Activated CD4-positive, alpha-beta T cell treated with anti-CD3 and anti-CD28 coated beads, Interleukin-2, Interleukin-6, amounts not matched to agents 100 ng/mL and 50 ng/mL, durations not matched to agents 16 hours and 8 hours (primary cell): ENCODE measurements around the gene PSMG3.

Source experiments
- DNase-seq: peaks from one replicate; pipeline ENCODE4 v3.0.0-alpha.2; 2020

PSMG3 gene

DNA sequence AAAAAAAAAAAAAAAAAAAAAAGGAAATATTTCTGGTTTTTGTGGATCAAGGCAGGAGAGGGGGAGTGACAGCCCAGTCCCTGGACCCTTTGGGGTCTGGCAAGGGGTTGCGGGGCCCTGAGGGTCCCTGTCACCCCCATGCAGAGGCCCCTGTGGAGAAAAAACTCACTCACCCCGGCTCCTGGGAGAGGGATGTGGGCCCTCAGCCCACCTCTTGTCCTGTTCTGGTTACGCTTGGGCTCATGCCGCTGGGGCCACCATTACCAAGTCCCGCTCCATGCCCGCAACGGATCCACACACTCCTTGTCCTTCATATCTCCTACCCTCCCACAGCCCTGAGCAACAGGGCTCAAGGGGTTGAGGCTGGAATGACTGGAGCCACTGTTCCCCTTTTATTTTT lies 12.8 kb downstream of the PSMG3 start:
- DNase-seq: no peak

DNA sequence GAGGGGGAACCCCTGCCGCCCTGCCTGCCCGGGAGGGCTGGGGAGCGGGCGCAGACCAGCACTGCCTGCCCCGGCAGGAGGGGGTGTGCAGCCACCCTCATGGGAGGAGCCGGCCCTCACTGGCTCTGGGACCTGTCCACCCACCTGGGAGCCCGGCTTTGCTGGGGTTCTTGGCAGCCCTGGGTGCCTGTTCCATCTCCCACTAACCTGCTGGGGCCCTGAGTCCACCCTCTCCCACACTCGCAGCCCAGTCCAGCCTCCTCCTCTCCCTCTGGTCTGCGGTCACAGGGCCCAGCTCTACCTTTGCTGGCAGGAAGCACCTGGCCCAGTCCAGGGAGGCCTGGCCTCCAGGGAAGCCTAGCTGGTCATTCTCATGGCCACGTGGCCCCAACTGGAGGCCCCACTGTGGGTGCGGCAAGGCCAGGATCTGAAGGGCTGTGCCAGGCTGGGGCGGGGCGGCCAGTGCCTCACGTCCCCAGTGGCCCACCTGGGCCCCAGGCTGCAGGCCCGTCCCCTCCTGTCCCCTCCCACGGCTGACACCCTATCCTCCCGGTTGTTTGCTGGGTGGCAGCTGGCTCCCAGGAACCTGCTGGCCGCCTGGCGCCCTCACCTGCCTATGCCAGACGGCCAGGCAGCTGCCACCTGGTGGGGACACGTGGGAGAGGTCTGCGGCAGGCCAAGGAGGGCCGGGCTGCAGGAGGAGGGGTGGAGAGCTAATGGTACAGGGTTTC lies 13.9 kb downstream of the PSMG3 start, which contains the start of gene TMEM184A:
TSS of gene TMEM184A (minus strand) at position 393 of the 731 bp plus-strand sequence. CDS start 721 bp downstream, outside the sequence.
- DNase-seq: peak; percentile 50

DNA sequence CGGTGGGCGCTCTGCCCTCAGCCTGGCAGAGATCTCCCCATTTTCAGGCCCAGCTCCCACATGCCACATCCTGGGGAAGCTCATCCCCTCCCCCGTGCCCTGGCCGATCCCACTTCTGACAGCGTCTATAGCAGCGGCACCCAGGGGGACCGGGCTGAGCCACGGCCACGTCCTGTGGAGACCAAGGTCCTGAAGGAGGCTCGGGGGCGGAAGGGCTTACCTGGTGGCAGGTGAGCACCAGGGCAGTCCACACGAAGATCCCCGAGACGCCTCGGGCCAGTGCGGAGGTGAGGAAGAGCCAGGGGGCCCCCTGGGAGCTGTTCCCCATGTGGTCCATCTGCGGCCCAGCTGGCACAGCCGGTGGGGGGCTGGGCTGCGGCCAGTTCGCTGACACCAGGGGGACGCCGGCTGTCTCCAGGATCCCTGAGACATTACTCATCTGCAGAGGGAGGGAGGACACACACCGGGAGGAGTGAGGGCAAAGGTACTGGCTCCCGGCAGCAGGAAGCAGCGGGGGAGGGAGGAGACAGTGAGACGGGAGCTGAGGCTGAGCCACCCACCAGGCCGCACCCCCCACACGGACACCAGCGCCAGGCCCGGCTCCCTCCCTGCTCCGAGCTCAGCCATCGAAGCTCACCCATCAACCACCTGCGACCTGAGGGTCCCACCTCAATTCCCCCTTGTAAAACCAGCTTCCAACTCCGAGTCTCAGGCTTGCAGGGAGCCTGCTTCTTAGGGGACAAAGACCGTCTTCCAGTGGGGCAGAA lies 14.6 kb downstream of the PSMG3 start:
- no peak for DNase-seq

DNA sequence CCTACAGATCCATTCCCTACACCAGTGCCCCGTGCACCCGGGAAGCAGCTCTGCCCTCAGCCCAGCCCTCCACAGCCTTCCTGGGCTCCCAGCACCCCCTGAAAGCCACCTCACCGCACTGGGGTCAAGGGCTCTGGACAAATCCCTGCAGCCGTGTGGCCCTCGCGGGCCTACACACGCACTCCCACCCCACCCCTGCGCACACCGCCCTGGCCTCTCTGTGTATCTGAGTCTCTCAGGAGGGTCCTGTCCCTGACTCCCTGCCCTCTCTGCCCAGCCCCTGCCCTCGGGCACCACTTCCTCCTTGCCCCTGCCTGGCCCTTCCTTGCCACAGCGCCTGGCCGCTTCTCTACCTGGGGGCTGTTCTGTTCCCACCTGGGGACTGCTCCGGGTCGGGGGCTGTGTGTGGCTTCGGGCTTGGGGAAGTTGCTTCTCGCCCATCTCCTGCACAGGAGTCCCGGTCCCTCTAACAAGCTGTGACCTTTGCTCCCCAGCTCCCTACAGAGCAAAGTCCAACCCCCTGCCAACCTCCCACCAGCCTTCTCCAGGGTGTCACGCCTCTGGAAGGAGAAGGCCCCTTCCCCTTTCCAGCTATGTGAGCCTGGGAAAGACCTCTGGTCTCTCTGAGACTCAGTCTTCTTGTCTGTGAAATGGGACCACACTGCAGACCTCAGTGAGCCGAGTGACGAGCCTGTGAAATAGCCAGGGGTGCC lies 15.3 kb downstream of the PSMG3 start:
- no peak for DNase-seq

DNA sequence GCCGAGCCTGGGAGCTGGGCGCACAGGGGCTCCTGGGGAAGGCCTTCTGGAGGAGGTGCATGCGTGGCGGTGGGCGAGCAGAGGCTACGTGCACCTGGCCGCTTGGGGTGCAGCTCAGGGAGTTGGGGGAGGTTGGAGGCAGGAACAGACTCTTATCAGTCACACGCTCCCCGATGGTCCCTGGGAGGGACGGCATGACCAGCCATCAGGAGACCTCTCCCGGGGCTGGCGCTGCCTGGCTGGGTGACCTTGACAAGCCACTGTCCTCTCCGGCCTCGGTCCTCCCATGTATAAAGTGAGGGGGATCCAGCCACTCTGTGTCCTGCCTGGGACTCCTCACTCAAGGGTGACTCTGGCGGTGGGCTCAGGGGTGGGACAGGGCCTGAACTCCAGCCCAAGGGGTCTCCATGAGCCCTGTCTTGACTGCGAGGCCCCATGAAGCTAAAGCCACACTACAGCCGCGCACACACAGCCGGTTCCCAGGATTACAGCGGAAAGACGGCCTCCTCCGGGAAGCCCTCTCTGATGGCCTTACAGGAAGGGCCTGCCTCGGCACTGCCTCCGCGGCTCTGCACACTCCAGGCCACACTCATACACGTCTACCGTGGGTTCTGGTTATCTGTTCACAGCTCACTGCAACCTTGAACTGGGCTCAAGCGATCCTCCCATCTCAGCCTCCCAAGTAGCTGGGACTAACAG lies 16.2 kb downstream of the PSMG3 start:
- no peak for DNase-seq

DNA sequence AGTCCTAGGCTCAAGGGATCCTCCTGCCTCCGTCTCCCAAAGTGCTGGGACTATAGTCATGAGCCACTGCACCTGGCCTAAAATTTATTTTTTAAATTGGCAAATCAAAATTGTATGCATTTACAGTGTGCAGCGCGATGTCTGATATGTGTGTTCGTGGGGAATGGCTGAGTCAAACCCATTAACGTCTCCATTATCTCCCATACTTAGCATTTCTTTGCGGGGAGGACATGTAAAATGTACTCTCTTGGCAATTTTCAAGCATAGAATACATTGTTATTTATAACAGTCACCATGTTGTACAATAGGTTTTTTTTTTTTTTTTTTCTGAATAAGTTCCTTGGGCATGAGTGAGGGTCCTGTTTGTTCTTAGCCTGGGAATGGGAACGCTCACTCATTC lies 17.6 kb downstream of the PSMG3 start:
- no peak for DNase-seq

DNA sequence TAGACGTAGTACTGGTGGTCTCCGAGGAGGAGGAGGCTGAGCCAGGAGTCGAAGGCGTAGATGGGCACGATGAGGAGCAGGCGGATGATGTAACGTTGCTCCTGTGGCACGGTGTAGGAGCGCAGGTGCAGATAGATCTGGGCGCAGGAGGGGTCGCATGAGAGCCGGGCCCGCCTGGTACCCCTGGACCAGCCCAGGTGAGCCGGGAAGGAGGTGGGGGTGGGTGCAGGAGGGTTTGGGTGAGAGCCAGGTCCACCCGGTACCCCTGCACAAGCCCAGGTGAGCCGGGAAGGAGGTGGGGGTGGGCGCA lies 19.0 kb downstream of the PSMG3 start:
- no peak for DNase-seq

DNA sequence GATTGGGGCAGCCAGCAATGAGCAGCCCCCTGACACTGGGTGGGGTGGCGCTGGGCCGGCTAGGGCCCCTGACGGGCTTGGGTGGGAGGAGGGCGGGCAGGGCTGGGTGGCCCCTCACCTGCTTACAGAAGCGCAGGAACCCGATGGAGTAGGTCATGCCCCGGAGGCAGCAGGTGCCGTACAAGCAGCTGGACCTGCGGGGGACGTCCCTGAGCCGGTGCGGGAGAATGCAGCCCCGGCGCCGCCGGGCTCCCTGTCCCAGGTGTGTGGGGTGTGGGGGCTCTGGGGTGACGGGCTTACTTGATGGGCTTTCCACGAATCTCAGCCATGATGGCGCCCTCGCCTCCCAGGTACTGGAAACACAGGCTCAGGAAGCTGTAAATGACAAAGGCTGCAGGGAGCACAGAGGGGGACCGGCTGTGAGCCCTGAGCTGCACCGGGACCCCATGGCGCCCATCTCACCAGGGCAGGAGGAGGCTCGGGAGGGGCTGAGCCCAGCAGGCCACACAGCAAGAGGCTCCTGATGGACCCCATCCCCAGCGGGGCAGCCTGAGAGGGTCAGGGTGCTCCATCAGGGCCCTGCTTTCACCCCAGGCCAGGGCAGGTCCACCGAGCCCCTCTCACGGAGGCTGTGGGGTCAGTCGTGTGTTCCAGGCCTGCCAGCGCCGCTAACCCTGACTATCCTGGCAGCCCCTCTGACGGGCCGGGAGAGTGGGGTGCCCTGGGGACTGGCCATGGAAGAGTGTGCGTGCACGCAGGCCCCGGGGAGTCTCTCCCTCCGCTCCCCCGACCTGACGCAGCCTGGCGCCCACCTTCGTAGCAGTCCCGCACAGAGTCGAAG lies 19.6 kb downstream of the PSMG3 start:
- no peak for DNase-seq

DNA sequence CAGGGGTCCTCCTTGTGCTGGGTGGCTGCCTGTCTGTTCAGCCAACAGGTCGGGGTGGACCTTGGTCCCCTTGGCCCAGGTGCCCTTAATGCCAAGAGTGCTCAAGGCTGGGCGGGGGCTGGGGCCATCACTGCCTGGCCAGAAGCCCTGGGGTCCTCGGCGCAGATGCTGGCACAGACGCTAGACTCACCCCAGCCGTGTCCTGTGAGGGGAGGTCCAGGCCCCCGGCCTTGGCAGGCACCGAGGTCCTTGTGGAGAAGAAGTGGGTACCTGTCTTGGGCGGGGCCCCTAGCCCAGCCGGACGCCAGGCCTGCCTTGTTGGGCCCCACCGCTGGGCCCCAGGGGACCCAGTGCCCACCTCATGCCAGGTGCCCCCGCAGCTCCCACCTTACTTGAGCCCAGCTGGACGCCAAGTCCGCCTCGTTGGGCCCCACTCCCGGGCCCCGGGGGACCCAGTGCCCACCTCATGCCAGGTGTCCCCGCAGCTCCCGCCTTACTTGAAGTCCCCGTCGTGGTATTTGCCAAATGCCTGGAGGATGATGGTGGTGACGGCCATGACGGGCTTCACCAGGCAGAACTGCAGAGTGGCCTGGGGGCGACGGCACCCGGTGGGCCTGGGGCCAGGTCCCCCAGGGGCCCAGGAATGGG lies 20.4 kb downstream of the PSMG3 start:
- no peak for DNase-seq

DNA sequence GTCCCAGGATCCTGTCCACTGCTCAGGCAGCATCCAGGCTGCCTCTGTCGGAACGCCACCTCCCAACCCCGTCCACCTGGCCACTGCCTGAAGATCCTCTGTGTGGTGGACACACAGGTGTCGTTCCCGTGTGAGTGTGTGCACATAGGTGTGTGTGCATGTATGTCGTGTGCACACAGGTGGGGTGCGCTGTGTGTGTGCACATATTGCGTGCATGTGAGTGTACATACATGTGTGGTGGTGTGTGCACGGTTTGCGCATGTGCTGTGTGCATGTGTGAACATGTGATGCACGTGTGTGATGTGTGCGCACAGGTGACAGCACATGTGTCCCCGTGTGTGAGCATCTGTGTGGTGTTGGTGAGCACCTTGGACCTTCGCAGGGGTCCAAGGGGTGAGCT lies 20.9 kb downstream of the PSMG3 start:
- no peak for DNase-seq

DNA sequence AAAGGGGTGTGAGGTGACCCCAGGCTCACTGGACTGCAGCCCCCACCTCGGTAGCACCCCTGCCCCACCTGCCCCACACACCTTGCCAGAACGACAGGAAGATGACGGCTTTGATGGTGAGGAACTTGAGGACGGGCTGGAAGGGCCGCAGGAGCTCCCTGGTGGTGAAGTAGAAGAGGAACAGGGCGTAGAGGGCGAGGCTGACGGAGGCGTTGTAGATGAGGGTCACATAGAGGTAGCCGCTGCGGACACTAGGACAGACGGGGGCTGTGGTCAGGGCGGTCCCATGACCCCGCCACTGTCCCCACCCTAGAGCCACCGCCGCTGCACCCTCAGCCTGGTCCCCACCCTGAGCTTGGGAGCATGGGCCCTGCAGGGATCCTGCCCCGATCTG lies 21.4 kb downstream of the PSMG3 start:
- no peak for DNase-seq

DNA sequence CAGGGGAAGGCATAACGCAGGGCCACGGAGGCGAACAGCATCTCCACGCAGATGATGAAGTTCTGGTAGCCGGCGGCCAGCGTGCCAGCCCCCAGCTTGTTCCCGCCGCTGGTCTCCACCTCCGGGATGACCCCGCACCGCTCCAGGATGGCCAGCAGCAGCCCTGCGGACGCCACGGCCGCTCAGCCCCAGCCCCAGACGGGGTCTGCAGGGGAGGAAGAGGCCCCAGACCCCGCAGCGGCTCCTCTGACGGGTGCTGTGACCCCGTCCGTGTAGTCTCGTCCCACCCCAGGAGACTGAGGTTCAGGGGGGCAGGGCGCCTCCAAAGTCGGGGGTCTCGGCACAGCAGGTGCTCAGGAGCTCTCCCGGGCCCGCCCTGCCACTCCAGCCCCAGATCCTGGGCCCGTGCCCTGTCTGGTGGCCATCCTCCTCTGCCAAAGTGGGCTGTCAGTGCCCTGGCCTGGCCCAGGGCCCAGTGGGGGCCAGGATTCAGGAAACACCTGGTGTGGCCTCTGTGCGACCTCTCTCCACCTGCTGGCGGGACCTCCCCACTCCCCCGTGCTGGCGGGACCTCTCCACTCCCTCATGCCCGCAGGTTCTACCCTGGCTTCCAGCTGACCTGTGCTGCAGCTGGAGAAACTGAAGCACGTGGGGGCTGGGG lies 21.9 kb downstream of the PSMG3 start:
- no peak for DNase-seq

DNA sequence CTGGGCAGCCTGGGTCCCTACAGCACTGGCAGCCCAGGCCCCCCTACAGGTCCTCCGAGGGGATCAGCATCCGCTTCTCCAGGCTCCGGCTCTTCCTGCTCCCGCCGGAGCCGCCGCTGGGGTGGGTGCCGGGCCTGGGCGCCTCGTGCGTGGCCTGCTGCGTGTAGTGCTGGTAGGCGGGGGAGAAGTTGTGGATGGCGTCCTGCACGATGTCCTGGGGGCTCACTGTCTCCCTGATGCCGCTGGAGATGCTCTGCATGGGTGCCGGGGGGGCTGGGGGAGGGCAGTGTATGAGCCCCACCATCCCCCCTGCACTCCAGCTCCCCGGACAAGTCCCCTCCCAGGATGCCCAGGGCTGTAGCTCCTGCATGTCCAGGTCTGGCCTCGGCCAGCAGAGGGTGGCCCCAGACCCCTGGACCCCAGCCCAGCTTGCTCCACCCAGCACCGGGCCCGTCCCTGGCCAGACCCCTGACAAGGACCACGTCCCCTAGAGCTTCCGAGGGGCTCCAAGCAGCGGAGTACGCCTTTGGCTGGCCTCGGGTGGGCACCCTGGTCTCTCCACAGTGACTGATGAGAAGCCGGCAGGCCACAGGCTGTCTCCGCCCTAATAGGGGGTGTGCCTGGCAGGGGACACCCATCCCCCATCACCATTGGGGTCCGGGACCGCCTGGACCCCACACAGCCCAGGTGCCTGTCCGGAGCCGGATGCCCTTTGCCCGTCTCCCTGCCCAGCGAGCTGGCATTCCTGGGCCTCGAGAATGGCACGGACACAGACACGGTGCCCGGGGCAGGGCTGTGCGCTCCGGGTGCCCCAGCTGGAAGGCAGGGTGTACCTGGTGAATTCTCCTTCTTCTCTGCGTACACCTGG lies 22.7 kb downstream of the PSMG3 start:
- DNase-seq: no peak

DNA sequence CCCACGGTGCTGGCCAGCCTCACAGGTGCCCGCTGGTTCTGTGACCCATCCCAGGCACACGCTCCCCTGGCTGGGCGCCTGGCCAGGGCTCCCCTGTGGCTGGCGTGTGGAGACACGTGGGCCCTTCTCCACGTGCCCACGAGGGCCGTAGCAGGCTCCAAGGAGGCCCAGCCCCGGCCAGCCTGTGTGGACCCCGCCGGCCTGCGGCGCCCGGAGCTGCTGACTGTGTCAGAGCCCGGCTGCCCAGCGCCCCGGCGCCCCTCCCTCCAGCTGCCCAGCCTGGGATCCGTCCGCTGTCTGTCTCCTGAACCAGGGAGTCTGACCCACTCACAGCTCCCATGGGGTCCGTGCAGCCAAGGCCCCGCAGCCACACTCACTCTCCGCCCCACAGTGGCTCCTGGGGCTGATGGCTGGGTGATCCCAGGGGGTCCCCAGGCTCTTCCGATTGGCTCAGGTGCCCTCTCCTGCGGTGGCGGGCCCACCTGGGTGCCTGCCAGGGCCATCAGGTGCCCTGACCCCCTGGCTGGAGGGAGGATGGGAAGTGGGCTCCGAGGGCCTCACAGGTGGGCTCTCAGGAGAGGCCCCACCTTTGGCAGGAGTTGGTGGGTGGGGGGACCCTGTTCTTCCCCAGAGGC lies 23.4 kb downstream of the PSMG3 start:
- DNase-seq: no peak

DNA sequence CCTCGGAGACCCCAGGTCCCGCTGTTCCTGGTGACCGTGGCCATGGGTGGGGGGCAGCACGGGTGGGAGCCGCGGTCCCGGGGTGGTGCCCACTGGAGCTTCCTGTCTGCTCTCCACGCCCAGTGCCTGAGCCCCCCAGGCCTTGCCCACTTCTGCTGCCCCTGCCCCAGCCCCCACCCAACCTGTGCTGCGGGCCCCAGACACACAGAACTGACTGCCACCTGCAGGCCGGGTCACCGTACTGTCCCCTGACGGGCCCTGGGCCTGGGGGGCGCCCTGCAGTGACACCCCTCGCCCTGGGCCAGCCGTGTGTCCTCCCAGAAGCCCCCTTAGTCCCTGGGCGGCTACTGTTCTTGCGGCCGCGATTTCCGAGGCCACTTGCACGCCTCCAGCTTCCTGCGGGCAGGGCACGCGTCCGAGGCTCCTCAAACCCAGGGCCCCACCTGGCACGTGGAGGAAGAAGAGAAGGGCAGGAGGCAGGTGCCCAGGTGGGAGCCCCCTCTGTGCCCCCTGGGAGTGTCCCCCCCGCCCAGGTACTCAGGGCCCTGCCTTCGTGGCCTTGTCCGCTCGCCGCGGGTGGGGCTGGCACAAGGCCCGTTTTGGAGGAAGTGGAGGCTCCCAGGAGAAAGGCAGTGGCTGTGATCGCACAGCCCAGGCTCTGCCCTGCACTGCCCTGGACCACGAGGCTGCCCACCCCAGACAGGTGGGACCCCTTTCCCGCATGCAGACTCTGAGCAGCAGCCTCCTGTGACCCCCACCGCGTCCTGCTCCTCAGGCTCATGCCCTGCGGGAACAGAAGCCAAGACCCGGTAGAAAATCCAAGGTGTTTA lies 24.2 kb downstream of the PSMG3 start:
- no peak for DNase-seq

DNA sequence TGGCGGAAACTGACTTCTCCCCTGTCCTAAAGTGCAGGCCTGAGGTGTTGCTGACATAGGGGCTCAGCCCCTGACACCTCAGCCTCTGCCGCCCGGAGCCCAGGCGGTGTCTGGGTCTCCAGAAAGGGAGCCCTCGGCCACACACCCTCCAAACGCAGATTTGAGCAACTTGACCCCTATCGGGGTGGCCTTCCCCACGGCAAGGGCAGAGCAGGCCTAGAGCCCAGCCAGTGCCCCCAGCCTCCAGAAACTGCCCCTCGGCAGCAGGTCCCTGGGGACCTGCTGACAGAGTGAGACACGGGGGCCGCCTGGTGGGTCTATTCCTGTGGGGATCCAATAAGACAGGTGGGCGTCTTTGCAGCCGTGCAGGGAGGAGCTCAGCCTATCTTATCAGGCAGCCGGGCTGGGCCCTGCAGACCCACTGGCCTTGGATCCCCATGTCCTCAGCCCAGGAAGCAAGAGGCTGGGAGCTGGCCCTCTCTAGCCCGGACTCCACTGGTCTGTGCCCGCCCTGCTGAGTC lies 24.9 kb downstream of the PSMG3 start:
- no peak for DNase-seq

DNA sequence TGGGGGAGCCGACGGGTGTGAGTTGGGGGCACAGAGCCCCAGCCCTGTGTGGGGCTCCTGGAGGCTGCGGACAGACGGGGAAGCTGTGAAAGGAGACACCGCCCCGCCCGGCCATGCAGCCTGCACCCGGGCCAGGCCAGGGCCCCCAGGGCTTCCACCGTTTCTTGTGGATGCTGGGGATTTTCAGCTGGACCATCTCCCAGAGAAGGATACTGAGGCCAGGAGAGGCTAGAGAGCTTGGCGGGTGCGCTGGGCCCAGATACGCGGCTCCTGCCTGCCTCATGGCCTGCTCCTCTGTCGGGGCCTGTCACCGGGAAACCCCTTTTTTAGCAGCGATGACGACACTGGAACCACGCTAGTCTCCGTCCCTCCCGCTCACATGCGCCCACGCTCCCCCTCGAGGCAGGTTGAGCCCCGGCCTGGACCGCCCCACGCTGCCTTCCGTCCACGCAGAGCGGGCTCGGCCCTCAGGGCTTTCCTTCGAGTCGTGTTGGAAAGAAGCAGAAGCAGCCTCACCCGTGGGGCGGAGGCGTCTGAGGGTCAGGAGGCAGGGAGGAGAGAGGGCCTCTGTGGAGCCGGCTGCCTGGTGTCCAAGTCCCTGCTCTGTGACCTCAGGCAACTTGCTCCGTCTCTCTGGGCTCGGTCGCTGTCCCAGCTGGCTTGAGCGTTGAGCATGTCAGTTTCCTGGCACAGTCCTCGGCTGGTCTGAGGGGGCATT lies 25.5 kb downstream of the PSMG3 start:
- DNase-seq: no peak

DNA sequence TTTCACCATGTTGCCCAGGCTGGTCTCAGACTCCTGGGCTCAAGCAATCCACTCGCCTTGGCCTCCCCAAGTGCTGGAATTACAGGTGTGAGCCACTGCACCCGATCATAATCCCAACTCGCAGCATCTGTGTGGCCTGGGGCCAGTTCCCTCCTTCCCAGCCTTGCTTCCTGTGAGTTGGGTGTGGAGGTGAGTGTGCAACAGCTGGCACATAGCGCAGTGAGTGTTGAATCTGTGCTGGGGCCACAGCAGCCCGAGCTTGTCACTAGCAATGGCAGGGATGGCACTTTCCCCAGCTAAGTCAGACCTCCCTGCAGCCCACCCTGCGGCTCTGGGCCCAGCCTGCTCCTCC lies 26.0 kb downstream of the PSMG3 start:
- DNase-seq: no peak
